ENCODE data around the gene TMCC3. TPM values are rescaled to one million over a fixed set of nuclear protein-coding genes. Genes with fewer than 3 reads are reported as not detected.

The TMCC3 gene
- total RNA-seq, 1 donor, result 0.36 TPM

DNA sequence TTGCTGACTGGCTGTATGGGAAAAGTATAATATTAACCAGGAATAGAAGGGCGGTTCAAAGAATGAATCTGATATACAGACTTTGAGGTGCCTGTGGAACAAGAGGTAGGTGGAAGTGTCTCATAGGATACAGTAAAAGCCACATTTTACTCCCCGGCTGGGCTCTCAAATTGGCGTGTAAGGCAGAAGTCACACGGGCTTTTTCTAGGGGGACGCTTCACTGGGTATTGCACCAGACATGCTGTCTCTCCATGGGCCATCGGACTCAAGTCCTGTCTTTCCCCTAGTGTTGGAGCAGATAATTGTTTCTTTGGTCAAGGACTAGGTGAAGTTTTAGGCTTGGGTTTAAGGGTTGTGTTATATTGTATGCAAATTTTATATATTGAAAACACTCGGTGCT lies 9.1 kb downstream of the TMCC3 start:
- no peaks in the 10 kb centered on the region for H3K9me3 ChIP-seq (ENCODE audit: low read depth, low read length)
- no peak overlapping the region for H2AFZ ChIP-seq (ENCODE audit: low read length)
- no peak overlapping the region for H3K4me3 ChIP-seq (ENCODE audit: insufficient read depth, low read length)
- H3K4me1 ChIP-seq (ENCODE audit: insufficient read depth, low read length), result peaks cover 9% of the 10 kb centered on the region
- no peaks in the 10 kb centered on the region for H3K79me2 ChIP-seq (ENCODE audit: insufficient read depth, low read length)
- H3K4me2 ChIP-seq (ENCODE audit: insufficient read depth, low read length), result no peak overlapping the region
- DNase-seq (ENCODE audit: insufficient read length, low spot score, missing footprints), result no peak
- no peaks in the 10 kb centered on the region for H4K20me1 ChIP-seq (ENCODE audit: insufficient read depth, low read length)
- no peak for TF ChIP-seq CTCF (IDR thresholded peaks at IDR 0.05; ENCODE audit: extremely low read depth, low read depth, low read length)
- H3K27me3 ChIP-seq (ENCODE audit: insufficient read depth, low read length), result peaks cover 11% of the 10 kb centered on the region
- H3K36me3 ChIP-seq (ENCODE audit: insufficient read depth, low read length), result no peaks in the 10 kb centered on the region
- H3K27ac ChIP-seq (ENCODE audit: low read depth, low read length), result no peak overlapping the region

GRCh38 chr12:94640134-94640928 lies 10.0 kb downstream of the TMCC3 start:
- no peak for TF ChIP-seq CTCF (IDR thresholded peaks at IDR 0.05; ENCODE audit: extremely low read depth, low read depth, low read length)
- Histone ChIP-seq H3K9me3 (ENCODE audit: low read depth, low read length) (no peaks in the 10 kb centered on the region), H3K36me3 (ENCODE audit: insufficient read depth, low read length) (no peaks in the 10 kb centered on the region), H3K4me3 (ENCODE audit: insufficient read depth, low read length) (no peak overlapping the region), H2AFZ (ENCODE audit: low read length) (no peak overlapping the region), H3K4me2 (ENCODE audit: insufficient read depth, low read length) (no peak overlapping the region), H3K79me2 (ENCODE audit: insufficient read depth, low read length) (no peaks in the 10 kb centered on the region), H3K27ac (ENCODE audit: low read depth, low read length) (no peak overlapping the region), H3K4me1 (ENCODE audit: insufficient read depth, low read length) (peaks cover 9% of the 10 kb centered on the region), H3K27me3 (ENCODE audit: insufficient read depth, low read length) (peaks cover 7% of the 10 kb centered on the region), H4K20me1 (ENCODE audit: insufficient read depth, low read length) (no peaks in the 10 kb centered on the region)
- peak; percentile 84 for DNase-seq (ENCODE audit: insufficient read length, low spot score, missing footprints)

DNA sequence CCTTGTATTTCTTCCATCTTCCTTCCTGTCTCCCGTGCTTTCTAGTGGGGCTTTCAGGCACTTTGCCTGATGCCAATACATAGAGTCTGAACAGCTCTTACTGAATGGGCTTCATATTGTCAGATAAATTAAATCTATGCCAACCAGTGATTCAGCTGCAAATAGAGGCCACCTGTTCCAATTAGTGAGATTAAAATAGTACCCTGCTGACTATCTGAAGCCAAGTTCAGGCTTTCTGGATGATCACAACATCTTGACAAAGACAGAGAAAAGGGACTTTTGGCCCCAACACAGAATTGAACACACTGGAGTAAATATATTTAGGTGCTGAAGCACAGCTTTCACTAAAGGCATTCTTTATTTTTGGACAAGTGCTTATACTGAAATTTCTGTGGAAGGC lies 11.8 kb downstream of the TMCC3 start:
- Histone ChIP-seq H2AFZ (ENCODE audit: low read length) (no peak overlapping the region), H3K9me3 (ENCODE audit: low read depth, low read length) (no peaks in the 10 kb centered on the region), H4K20me1 (ENCODE audit: insufficient read depth, low read length) (no peaks in the 10 kb centered on the region), H3K4me3 (ENCODE audit: insufficient read depth, low read length) (no peak overlapping the region), H3K36me3 (ENCODE audit: insufficient read depth, low read length) (no peaks in the 10 kb centered on the region), H3K27ac (ENCODE audit: low read depth, low read length) (no peak overlapping the region), H3K4me2 (ENCODE audit: insufficient read depth, low read length) (no peak overlapping the region), H3K4me1 (ENCODE audit: insufficient read depth, low read length) (no peaks in the 10 kb centered on the region), H3K27me3 (ENCODE audit: insufficient read depth, low read length) (peaks cover 14% of the 10 kb centered on the region), H3K79me2 (ENCODE audit: insufficient read depth, low read length) (no peaks in the 10 kb centered on the region)
- no peak for DNase-seq (ENCODE audit: insufficient read length, low spot score, missing footprints)
- no peak for TF ChIP-seq CTCF (IDR thresholded peaks at IDR 0.05; ENCODE audit: extremely low read depth, low read depth, low read length)

GRCh38 chr12:94637390-94638113 lies 12.8 kb downstream of the TMCC3 start:
- Histone ChIP-seq H3K9me3 (ENCODE audit: low read depth, low read length) (no peaks in the 10 kb centered on the region), H3K4me3 (ENCODE audit: insufficient read depth, low read length) (no peak overlapping the region), H3K4me1 (ENCODE audit: insufficient read depth, low read length) (no peaks in the 10 kb centered on the region), H3K27me3 (ENCODE audit: insufficient read depth, low read length) (peaks cover 14% of the 10 kb centered on the region), H3K36me3 (ENCODE audit: insufficient read depth, low read length) (no peaks in the 10 kb centered on the region), H3K27ac (ENCODE audit: low read depth, low read length) (no peak overlapping the region), H3K79me2 (ENCODE audit: insufficient read depth, low read length) (no peaks in the 10 kb centered on the region), H4K20me1 (ENCODE audit: insufficient read depth, low read length) (no peaks in the 10 kb centered on the region), H2AFZ (ENCODE audit: low read length) (no peak overlapping the region), H3K4me2 (ENCODE audit: insufficient read depth, low read length) (no peak overlapping the region)
- DNase-seq (ENCODE audit: insufficient read length, low spot score, missing footprints), result no peak
- no peak for TF ChIP-seq CTCF (IDR thresholded peaks at IDR 0.05; ENCODE audit: extremely low read depth, low read depth, low read length)

Measured in osteoblast (primary cell).